Midbrain (tissue), 1 donor: Measurements from ENCODE around the gene HTR2A.
A peak's percentile ranks its signal among the peaks of the same experiment; 100 is the strongest.

Experiments used
- DNase-seq: peaks from one replicate; lab custom pipeline; 2025; lab: John Stamatoyannopoulos, UW

The HTR2A gene

DNA sequence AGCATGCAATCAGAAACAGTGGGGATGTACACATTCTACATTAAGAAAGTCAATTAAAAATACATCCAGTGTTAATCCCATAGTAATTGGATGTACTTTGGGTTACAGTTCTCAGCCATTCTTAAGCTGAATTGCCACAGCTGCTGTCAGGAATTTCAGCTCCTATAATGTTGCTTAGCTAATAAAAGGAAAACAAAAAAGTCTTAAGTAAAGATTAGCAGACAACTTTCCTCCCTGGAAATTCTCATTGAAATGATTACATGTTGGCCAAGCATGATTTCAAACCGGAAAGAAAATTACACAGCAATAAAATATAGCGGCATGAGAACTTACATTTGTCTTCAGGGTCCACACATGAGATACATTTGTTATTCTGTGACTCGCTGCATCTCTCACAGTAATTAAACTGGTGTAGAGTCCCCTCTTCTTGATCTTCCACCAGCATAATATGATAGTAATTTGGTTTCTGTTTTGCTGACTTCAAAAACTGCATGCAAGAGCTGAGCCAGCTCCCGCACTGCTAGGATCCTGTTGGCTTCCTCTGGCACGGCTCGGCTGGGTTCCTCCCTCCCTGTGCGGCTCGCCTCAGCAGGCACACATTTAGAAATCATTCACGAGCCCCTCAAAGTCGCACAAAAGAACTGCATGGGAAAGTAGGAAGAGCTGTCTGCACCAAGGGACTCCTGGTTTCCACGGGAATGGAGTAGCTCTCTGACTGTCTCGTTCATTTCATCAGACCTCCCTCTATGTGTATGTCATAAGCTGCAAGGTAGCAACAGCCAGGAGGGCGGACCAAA lies at the start of gene HTR2A:
TSS of gene HTR2A (minus strand) at position 713 of the 797 bp plus-strand sequence. CDS start 1,147 bp downstream, outside the sequence.
- no peak for DNase-seq

DNA sequence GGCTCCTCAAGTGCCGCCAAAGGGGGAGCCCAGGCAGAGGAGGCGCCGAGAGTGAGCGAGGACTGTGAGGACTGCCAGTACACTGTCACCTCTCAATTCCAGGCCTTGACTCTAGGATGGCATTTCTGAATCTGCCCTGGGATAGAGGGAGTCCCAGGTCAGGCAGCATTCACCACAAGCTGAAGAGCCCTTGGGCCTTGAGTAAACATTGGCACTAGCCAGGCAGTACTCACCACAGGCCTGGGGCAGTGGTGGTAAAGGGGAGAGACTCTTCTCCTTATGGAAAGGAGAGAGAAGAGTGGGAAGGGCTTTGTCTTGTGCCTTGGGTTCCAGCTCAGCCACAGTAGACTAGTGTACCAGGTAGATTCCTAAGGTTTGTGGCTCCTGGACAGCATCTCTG lies 39.7 kb upstream of the HTR2A start:
- DNase-seq = no peak

DNA sequence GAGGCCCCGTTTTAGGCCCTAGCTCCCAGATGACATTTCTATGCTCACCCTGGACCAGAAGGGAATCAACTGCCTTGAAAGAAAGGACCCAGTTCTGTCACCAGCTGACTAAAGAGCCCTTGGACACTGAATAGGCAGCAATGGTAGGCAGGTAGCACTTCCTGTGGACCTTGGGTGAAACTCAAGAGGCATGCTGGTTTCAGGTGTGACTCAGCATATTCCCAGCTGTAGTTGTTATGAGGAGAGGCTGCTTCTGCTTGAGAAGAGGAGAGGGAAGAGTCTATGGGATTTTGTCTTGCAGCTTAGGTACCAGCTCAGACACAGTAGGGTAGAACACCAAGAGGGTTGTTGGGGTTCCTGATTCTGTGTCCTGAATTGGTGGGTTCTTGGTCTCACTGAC lies 37.9 kb upstream of the HTR2A start:
- no peak for DNase-seq

DNA sequence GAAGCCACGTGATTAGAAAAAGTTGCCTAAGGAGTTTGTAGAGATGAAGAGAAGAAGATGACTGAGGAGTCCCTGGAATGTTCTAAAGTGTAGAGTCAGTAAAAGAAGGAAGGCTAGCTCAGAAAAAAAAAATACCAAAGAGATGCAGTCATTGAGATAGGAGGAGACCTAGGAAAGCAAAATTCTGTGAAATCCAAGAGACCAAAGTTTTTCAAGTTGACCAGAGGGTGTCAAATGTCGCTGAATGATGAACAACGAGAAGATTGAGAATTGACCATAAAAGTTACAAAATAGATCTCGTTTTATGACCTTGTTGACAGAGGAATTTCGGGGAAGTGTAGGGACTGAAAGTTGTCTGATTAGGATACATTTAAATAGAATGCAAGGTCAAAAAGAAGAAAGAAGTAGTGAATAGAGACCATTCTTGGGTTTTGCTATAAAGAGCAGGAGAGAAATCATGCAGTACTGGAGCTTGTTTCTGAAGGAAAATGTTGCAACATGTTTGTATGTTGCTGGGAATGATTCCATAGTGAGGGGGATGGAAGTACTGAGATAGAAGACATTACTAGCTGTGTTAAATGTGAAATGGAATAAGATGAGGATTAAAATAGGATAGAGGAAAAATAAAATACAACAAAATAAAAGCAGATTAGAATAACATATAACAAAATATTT lies 30.2 kb upstream of the HTR2A start:
- DNase-seq = no peak

DNA sequence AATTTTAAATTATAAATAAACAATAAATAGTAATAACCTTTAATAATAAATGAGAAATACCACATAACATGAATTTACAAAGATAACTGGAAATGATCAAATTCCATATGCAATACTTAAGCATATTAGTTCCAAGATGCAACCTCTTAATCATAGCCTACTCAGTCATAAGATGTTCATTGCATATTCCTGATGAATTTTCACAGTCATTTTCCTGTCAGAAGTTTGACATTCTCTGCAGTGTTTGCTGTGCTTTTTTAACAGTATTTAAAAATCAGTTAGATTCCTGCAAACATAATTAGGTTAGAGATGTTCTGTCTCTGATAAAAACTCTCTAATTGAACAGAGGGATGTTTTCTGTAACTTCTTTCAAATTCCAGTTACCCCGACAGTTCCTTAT lies 28.6 kb upstream of the HTR2A start:
- DNase-seq = no peak

DNA sequence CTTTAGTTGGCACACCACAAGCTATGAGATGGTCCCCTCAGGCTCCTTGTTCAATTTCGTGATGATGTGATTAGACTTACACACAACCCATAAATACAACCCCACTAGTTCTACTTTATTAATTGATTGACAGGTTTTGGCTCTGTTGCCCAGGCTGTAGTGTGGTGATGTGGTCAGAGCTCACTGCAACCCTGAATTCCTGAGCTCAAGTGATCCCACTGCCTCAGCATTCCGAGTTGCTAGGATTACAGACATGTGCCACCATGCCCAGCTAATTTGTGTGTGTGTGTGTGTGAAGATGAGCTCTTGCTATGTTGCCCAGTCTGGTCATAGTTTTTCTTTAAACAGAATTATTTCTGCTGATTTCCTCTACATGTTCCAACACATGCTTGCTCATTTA lies 17.5 kb upstream of the HTR2A start:
- no peak for DNase-seq

DNA sequence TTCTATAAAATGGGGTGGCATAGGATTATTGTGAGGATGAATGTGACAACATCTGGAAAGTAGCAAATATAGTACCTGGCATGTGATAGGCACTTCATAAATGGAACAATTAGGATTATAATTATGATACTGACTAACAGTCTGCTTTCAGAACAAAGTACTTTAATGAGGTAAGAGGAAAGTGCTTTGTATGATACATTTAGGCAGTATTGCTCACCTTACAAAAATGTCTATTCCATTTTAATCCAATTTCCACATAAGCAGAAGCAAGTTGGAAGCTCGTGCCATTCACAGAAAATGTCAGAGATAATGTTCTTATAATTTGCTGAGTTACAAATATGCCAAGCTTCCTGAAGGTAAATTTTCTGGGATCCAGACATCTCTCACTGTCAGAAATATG lies 16.9 kb upstream of the HTR2A start:
- no peak for DNase-seq

DNA sequence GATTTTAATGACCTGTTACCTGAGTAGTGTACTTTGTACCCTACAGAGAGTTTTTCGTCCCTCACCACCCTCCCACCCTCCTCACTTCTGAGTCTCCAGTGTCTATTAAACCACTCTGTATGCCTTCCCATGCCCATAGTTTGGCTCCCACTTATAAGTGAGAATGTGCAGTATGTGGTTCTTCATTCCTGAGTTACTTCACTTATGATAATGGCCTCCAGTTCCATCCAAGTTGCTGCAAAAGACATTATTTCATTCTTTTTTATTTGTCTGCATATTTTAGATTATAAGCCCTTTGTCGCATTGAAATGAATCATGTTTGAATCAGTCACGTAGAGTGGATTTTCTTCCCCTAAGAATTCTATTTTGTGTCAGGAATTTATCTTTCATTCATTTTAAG lies 12.2 kb upstream of the HTR2A start:
- DNase-seq = no peak

DNA sequence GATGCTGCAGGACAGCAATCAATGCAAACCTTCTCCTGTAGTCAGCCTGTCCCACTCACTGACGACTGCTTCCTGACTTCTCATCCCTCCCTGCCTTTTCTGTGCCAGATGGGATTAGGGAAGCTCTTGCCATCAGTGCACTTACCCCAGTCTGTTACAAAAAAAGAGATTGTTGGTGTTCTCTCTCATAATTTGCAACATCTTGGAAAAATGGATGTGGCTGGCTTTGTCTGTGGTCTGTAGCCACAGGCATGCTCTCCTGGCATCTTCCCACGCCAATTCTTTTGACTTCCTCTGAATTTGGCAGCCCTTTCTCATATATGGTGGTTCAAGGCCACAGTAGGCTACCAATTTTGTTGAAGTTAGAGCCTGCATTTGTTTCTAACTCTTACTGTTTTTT lies 11.6 kb upstream of the HTR2A start:
- DNase-seq = no peak

DNA sequence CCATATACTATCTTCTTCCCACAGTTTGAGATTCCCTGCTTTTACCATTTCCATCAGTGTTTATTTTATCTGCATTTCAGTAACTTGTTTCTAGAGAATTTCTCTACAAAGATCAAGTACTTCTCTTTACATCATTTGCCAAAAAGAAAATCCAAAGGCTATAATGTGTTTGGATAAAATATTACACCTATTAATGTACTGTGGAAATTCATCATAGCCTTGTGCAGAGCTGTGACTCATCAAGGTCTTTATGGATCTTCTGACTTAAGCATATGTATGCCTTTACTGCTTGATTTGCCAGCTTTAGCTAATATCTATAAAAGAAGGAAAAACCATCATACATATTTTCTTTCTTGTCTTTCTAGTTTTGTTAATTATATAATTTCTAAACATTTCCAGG lies 9.6 kb upstream of the HTR2A start:
- no peak for DNase-seq

DNA sequence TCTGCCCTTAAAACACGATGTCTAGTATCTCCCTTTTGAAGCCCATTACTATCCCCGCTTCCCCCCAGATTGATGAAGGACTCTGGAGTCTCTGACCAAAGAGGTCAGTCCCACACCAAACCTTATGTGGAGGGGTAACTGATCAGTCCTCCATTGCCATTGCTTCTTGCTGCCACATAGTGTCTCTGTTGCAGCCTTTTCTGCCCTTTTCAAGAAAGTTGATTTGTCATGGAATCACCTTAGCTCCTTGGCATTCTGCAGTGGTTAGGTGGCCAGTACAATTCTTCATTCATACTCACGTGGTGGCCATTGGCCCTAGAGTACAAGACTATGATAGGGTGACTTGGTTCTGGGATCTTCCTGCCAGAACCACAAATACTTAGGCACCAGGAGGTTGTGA lies 8.4 kb upstream of the HTR2A start:
- no peak for DNase-seq

DNA sequence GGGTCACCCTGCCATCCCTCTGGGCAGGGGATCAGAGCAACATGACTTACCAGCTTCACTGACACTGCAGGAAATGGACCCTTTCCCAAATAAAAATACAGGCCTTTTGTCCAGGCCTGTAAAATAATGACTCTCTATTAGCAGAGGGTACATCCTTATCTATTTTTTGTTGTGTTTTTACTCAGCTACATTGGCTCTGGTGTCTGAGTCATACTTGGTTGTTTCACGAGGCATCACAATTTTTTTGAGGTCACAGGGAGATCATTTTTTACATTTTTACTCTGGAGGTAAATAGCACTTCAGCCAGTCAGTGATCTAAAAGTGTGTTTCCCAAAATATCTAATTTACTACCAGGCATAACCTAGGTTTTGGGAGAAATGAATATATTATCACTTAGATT lies 6.9 kb upstream of the HTR2A start:
- no peak for DNase-seq

DNA sequence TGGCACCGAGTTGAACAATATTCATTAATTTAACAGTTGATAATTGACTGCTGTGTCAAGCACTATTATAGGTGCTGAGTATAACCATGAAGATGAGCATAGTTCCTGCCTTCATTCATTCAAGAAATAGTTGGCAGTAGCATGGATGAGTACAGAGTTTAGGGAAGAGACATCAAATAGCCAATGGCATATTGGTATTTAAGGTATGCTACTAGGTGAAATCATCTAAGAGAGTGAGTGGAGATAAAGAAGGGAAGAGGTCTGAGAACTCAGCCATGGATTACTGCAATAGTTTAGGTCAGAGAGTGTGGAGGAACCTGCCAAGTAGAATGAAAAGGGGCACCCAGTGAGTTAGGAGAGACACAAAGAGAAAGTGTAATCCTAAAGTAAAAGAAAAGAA lies 4.9 kb upstream of the HTR2A start:
- DNase-seq = no peak

DNA sequence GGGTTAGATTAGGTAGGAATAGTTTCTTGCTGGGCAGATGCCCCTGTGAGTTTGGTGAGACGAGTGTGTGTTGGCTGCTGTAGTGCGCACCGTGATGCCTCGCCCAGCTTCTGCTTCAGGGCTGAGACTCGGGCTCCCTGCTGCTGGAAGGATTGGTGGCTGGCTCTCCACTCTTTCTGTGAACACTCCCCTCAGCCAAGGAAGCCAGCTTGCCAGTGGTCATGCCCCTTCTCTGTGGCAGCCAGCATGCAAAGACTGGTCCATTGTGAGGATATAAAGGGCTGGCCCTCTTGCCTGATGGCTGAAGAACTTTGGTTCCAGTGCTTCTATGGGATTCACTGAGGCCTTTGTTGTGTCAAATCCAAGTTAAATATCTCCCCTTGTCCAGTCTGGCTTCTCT lies 2.9 kb upstream of the HTR2A start:
- peak; percentile 31 for DNase-seq

DNA sequence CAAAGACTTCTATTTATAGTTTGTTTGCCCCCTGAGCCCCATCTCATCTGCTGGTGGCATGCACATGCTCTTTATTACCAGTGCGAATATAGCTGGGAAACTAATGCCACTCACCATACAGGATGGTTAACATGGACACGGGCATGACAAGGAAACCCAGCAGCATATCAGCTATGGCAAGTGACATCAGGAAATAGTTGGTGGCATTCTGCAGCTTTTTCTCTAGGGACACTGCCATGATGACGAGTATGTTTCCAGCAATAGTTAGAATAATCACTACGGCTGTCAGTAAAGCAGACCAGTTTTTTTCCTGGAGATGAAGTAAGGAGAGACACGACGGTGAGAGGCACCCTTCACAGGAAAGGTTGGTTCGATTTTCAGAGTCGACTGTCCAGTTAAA lies 1.5 kb downstream of the HTR2A start:
- no peak for DNase-seq

DNA sequence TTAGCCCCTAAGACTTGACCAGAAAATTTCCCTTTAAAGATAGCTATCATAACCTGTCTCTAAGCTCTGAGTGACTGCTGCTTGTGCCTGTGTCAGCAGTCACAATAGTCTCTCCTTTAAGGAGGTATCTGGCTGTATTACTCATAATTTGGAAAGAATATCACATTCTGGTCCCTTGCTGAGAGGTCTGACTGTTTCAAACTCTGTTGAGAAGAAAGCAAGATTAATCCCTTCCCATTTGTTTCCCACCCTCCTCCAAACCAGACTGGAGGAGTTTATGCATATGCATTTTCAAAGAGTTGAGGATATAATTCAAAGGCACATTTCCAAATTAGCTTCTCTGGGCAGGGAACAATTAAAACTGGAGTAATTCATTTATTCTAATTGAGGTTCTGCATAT lies 2.3 kb downstream of the HTR2A start:
- DNase-seq = no peak

DNA sequence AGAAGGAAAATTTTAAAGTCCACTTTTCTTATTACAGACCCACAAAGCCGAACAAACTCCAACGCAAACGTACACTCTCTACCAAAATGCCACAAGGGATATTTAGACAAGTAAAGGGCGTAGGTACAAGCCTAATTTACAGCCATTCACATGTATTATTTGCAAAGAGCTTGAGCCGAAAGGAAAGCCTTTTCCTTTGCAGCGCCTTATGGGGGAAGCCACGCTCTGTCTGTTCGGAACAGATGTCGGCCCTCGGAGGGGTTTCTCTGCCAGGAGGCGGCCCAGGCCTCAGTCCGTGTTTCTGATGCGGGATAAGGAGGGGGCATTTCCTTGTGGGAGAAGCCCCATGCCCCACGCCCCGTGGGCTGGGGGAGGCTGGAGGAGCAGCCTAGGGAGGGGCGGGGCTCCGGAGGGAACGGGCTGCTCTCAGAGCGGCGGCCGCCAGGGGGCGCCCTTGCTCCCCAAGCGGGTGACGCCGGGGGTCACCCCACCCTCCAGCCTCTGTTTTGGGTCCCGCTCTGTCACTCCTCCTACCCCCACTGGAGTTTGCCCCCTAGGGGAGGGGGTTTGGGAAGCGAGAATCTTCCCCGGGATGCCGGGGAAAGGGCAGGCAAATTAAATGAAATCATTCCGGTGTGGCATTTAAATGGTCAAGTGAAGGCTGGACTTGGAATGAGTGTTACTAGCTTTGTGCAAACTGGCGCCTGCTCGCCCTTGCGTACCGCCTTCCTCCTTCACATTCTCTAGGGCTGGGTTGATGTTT lies 2.9 kb downstream of the HTR2A start:
- peak; percentile 82 for DNase-seq

DNA sequence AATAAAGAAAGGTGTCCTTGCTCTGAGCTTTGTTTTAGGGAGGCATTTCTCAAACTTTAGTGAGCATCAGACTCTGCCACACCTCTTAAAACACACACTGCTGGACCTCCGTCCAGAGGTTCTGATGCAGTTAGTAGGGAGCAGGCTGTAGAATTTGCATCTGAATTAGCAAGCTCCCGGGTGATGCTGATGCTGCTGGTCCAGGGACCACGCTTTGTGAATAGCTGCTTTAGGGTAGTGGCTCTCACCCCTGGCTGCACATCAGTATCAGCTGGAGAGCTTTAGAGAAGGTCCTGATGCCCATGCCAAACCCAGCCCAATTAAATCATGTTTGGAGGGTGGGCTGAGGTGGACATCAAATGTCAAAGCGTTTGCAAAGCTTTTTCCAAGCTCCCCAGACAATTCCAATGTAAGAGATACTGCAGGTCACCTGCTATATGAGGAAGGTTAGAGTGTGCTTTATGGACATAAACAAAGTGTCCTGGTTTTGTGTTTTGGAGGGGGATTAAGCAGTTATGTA lies 3.6 kb downstream of the HTR2A start:
- DNase-seq = no peak

DNA sequence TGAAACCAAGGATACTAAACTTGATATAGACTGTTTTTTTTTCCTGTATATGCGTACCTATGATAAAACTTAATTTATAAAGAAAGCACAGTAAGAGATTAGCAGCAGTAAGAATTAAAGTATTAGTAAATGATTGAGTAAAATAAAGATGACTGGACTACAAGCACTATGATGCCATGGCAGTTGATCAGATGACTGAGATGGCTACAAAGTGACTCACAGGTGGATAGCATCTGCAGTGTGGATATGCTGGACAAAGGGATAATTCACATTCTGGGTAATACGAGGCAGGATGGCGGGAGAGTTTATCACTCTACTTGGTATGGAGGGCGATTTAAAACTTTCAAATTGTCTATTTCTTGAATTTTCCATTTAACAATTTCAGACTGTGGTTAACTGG lies 11.8 kb downstream of the HTR2A start:
- DNase-seq = no peak

DNA sequence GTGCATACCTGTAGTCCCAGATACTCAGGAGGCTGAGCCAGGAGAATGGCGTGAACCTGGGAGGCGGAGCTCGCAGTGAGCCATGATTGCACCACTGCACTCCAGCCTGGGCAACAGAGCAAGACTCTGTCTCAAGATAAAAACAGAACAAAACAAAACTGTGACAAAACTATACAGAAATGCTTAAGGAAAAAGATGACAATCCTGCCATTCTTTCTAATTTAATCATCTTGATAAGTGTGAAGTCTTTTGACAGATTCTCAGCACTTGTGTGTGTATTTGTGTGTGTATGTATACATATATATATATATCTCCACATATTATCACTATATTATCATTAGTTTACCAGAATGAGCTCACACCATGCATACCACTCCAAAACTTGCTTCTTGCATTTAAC lies 12.3 kb downstream of the HTR2A start:
- no peak for DNase-seq

DNA sequence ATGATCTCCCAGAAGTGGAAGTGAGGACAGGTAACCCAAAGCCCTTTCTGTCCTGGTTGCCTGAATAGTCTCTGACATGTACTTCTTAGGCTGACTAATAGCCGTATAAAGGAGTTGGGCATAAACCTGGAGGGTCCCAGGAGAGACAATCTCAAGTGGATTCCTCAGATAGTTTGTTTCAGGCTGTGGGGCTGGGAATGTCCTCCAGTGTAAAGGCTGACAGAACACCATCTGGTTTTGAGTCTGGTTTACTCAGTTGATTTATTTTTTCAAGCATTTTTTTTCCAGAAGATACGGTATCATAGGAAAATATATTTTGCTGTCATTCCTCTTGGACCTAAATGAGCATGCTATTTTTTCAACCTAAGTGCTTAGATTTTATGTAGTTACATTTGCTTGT lies 15.2 kb downstream of the HTR2A start:
- DNase-seq = no peak

DNA sequence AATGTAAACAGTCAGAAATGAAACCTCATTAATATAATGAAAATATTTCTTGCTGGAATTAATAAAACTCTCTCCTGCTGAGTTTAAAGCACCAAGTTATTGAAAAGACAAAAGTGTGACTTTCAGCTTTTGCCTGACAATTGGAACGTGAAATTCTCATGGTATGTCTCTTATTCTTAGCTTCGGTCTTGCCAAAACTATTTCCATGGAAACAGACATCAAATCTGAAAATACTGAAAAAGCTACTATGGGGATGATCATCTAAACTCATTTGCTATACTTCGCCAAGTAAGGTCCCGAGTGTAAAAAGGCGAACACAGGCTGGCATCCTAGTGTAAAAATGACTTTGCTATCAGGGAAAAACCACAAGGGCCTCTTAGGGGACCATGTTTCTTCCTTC lies 22.8 kb downstream of the HTR2A start:
- no peak for DNase-seq

DNA sequence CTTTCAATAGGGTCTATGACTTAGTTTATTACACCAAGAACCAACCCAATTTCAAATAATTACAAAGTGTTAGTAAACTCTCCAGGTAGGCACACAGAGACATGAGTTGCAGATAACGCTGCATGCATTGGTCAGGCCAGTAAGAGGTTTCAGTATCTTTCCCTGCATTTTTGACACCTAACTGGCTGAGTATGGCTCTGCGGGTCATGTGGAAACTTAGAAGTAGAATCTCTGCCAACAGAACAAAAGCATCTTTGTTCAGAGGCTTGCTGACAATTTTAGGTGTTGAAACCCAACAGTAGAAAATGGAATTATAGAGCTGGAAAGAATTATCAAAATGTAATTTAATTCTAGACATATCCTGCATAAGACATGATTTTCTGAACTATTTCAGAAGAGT lies 25.3 kb downstream of the HTR2A start:
- DNase-seq = no peak
